Measurements from ENCODE around the gene GNAQ.
A peak's percentile ranks its signal among the peaks of the same experiment; 100 is the strongest.

GNAQ gene

DNA sequence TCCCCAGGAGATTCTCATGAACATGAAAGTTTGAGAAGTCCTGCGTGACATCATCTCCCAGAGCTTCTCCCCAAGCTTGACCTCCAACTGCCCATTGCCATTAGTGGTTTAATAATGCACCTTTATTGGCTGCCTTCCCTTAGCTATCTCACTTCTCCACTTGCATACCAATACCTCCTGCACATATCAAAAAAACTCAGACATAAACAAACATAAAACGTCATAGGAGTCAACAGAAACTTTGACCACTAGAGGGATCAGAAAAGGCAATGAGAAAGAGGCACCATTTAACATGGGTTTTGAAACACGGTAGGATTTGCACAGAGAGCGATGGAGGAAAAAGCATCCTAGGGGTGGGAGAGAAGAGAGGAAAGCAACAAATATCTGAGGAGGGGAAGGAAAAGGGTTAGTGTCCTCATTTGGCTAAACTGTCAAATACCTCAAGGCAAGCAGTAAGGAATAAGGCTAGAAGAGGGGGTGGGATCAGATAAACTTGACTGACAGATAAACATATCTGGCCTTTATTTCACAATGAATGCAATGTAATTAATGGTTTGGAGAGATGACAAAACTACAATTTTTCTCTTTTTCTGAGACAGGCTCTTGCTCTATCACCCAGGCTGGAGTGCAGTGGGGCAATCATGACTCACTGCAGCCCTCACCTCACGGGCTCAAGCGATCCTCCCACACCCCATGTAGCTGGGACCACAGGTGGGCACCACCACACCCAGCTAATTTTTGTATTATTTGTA lies 27.0 kb downstream of the GNAQ start:
- DNase-seq (ENCODE audit: low read depth): no peak
- TF ChIP-seq, protein P1, sequence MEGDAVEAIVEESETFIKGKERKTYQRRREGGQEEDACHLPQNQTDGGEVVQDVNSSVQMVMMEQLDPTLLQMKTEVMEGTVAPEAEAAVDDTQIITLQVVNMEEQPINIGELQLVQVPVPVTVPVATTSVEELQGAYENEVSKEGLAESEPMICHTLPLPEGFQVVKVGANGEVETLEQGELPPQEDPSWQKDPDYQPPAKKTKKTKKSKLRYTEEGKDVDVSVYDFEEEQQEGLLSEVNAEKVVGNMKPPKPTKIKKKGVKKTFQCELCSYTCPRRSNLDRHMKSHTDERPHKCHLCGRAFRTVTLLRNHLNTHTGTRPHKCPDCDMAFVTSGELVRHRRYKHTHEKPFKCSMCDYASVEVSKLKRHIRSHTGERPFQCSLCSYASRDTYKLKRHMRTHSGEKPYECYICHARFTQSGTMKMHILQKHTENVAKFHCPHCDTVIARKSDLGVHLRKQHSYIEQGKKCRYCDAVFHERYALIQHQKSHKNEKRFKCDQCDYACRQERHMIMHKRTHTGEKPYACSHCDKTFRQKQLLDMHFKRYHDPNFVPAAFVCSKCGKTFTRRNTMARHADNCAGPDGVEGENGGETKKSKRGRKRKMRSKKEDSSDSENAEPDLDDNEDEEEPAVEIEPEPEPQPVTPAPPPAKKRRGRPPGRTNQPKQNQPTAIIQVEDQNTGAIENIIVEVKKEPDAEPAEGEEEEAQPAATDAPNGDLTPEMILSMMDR (IDR thresholded peaks at IDR 0.05; ENCODE audit: insufficient read depth, low read depth, low read length, missing control alignments): peak; percentile 18
- H3K4me3 ChIP-seq (ENCODE audit: low read depth, low read length): no peak overlapping the region

DNA sequence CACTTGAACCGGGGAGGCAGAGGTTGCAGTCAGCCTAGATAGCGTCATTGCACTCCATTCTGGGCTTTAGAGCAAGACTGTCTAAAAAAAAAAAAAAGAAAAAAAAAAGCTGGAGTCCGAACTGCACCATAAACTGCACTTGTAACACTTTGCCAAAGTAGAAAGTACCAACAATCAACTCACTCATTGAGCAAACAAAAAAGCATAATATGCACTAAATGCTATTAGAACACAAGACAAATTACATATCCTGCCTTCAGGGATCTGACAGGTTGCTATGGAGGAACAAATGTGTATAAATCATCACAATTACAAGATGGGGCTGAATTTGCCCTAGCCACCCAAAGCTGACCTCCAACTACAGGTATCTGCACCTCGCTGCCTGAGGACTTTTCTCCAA lies 27.9 kb downstream of the GNAQ start:
- no peak overlapping the region for H3K4me3 ChIP-seq (ENCODE audit: low read depth, low read length)
- DNase-seq (ENCODE audit: low read depth): no peak
- TF ChIP-seq, protein P1 (IDR thresholded peaks at IDR 0.05; ENCODE audit: insufficient read depth, low read depth, low read length, missing control alignments): no peak

DNA sequence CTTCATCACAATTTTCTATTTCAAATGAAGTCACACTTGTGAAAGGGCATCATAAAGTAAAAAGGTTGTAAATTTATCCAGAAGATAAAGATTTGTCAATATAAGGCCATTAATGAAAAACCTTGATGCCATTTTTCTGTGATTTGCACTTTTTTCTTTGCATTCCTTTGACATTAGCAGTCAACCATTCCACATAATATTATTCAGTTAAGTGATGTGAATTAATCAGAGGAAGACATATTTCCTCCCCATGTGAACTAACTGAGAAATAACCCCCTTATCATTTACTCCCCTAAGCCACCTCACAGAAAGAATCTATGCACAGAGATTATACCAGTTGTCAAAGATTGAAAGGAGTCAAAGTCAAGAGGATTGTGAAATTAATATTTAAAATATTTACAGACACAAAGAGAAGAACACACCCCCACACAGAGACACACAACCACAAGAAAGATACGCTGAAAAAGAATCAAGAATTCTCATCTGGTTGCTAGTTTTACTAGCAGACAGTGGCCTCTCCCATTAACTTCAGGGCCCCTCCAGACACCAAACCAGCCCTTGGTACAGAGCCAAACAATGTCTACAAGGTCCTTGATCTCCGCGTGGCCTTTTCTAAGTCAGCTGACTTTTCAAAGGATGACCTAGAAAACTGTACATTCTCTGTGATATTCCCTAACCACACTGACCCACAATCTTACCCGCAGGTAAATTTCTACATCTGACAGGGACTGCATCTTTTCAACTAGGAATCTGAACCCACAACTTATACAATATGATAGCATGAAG lies 29.5 kb downstream of the GNAQ start:
- TF ChIP-seq, protein P1 (IDR thresholded peaks at IDR 0.05; ENCODE audit: insufficient read depth, low read depth, low read length, missing control alignments): no peak
- no peak overlapping the region for H3K4me3 ChIP-seq (ENCODE audit: low read depth, low read length)
- no peak for DNase-seq (ENCODE audit: low read depth)

DNA sequence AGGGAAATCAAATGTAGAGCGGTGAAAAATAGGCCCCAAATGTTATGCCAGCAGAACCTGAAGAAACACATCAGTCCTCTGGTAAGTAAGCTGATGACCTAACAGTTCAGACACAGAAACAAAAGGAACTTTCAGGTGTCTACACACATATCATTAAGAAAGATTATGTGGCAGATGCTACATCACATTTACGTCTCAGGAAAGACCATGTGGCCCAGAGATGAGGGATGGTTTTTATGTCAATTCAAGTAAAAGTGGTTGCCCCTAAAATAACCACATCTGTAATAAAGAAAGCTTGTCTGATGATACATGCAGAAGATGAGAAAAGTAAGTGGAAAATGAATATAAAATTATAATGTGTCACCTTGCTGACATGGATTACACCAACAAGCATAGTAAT lies 31.4 kb downstream of the GNAQ start:
- no peak for DNase-seq (ENCODE audit: low read depth)
- TF ChIP-seq, protein P1 (IDR thresholded peaks at IDR 0.05; ENCODE audit: insufficient read depth, low read depth, low read length, missing control alignments): no peak
- no peak overlapping the region for H3K4me3 ChIP-seq (ENCODE audit: low read depth, low read length)

DNA sequence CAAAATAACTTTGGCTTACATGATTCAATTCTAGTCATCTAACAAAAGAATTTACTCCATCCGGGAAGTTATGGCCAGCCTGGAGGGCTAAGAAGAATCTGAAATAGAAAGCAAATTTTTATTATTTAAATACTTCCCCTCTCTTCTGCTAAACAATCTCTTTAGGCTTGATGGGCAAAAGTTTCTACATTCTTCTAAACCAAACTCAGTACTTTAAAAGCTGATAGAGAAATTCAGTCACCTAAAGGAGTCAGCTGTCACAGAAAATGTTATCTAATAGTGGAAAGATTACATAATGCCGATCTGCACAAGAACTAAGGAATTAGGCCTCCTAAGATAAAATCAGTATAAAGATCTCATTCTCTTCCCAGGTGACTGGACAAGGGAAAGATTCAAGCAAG lies 32.4 kb downstream of the GNAQ start:
- no peak overlapping the region for H3K4me3 ChIP-seq (ENCODE audit: low read depth, low read length)
- TF ChIP-seq, protein P1 (IDR thresholded peaks at IDR 0.05; ENCODE audit: insufficient read depth, low read depth, low read length, missing control alignments): no peak
- DNase-seq (ENCODE audit: low read depth): no peak

DNA sequence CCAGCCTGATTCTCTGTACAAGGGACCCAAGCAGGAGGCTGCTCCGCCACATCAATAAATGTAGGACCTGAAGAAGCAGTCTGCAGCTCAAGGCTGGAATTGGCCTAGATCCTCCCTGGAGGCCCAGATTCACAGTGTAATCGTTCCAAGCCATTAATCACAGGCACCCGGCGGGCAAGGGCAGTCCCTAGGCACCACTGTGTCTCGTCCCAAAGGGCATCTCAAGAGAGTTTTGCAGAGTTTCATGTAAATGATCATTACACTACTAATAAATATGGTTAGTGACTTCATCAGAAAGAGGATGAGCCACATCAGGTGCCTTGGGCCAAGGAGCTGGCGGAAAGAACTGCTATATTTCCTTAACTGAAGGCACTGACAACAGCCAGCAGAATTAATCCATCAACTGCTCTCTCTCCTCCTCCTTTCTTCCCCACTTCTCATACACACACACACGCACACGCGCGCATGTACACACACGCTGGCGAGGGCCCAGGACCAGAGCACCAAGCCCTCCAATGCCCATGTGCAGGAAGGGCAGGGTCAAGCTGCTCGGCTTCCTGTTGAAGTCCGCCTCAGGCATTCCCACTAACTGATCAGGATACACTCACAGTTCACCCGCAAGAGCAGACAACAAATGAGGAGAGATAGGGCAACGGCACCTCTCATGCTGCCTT lies 33.9 kb downstream of the GNAQ start:
- DNase-seq (ENCODE audit: low read depth): no peak
- H3K4me3 ChIP-seq (ENCODE audit: low read depth, low read length): no peak overlapping the region
- TF ChIP-seq, protein P1 (IDR thresholded peaks at IDR 0.05; ENCODE audit: insufficient read depth, low read depth, low read length, missing control alignments): no peak
